ENCODE measurements around the gene HASPIN. TPM values are rescaled to one million over a fixed set of nuclear protein-coding genes. Genes with fewer than 3 reads are reported as not detected.

Gene HASPIN
- total RNA-seq, 1 donor from 2014 or later: 2.3 TPM

- H3K4me3 Mint-ChIP-seq (ENCODE audit: unreplicated experiment): no peak overlapping the region
- peaks cover 2% of the 10 kb centered on the region for H3K9me3 Mint-ChIP-seq (ENCODE audit: unreplicated experiment)
- DNase-seq: peak; percentile 56
- no peaks in the 10 kb centered on the region for H3K4me1 Mint-ChIP-seq (ENCODE audit: low read depth, unreplicated experiment)
- TF ChIP-seq CTCF (IDR thresholded peaks at IDR 0.05; ENCODE audit: partially characterized antibody, unreplicated experiment): no peak
- peaks cover 6% of the 10 kb centered on the region for H3K36me3 Mint-ChIP-seq (ENCODE audit: unreplicated experiment)
- no peak overlapping the region for H3K27ac Mint-ChIP-seq (ENCODE audit: unreplicated experiment)
- H3K27me3 Mint-ChIP-seq (ENCODE audit: unreplicated experiment): peaks cover 8% of the 10 kb centered on the region
Measured at GRCh38 chr17:3754458-3755334, 31.0 kb downstream of the HASPIN start.

GRCh38 chr17:3755335-3756030 is 31.8 kb downstream of the HASPIN start:
- no peak overlapping the region for H3K4me3 Mint-ChIP-seq (ENCODE audit: unreplicated experiment)
- peaks cover 11% of the 10 kb centered on the region for H3K36me3 Mint-ChIP-seq (ENCODE audit: unreplicated experiment)
- peaks cover 9% of the 10 kb centered on the region for H3K27me3 Mint-ChIP-seq (ENCODE audit: unreplicated experiment)
- H3K9me3 Mint-ChIP-seq (ENCODE audit: unreplicated experiment): peaks cover 3% of the 10 kb centered on the region
- DNase-seq: no peak
- H3K27ac Mint-ChIP-seq (ENCODE audit: unreplicated experiment): no peak overlapping the region
- H3K4me1 Mint-ChIP-seq (ENCODE audit: low read depth, unreplicated experiment): no peaks in the 10 kb centered on the region
- no peak for TF ChIP-seq CTCF (IDR thresholded peaks at IDR 0.05; ENCODE audit: partially characterized antibody, unreplicated experiment)

GRCh38 chr17:3759597-3760216 is 36.0 kb downstream of the HASPIN start:
- Mint-ChIP-seq H3K9me3 (ENCODE audit: unreplicated experiment) (peaks cover 3% of the 10 kb centered on the region), H3K4me1 (ENCODE audit: low read depth, unreplicated experiment) (no peaks in the 10 kb centered on the region), H3K27me3 (ENCODE audit: unreplicated experiment) (peaks cover 7% of the 10 kb centered on the region), H3K4me3 (ENCODE audit: unreplicated experiment) (no peak overlapping the region), H3K27ac (ENCODE audit: unreplicated experiment) (peak overlapping the region; percentile 24), H3K36me3 (ENCODE audit: unreplicated experiment) (peaks cover 17% of the 10 kb centered on the region)
- DNase-seq: no peak
- no peak for TF ChIP-seq CTCF (IDR thresholded peaks at IDR 0.05; ENCODE audit: partially characterized antibody, unreplicated experiment)

GRCh38 chr17:3761036-3761917 is 37.6 kb downstream of the HASPIN start:
- Mint-ChIP-seq H3K4me1 (ENCODE audit: low read depth, unreplicated experiment) (no peaks in the 10 kb centered on the region), H3K4me3 (ENCODE audit: unreplicated experiment) (no peak overlapping the region), H3K27ac (ENCODE audit: unreplicated experiment) (no peak overlapping the region), H3K9me3 (ENCODE audit: unreplicated experiment) (peaks cover 8% of the 10 kb centered on the region), H3K36me3 (ENCODE audit: unreplicated experiment) (peaks cover 24% of the 10 kb centered on the region), H3K27me3 (ENCODE audit: unreplicated experiment) (peaks cover 6% of the 10 kb centered on the region)
- no peak for DNase-seq
- no peak for TF ChIP-seq CTCF (IDR thresholded peaks at IDR 0.05; ENCODE audit: partially characterized antibody, unreplicated experiment)

All from glutamatergic neuron (in vitro differentiated cells).